B cell (primary cell): ENCODE results near the gene MED20. TPM values are rescaled to one million over a fixed set of nuclear protein-coding genes. Genes with fewer than 3 reads are reported as not detected.

ENCODE experiments used
- ATAC-seq: fragments of 200-7000 bp; cut with Tn5 transposase; one replicate; pipeline ENCODE4 v1.10.0; 2021; ENCODE audit warnings: low read depth, mild to moderate bottlenecking, moderate number of reproducible peaks, moderate library complexity
- CTCF ChIA-PET: fragments of 350-600 bp; sonication (Branson Sonifier 250); formaldehyde crosslinking; loops from one replicate; lab custom pipeline; 2021; ENCODE audit warnings: antibody characterized with exemption, inconsistent platforms; lab: Charles Lee
- POLR2A ChIA-PET: fragments of 350-600 bp; sonication (Branson Sonifier 250); formaldehyde crosslinking; loops from one replicate; lab custom pipeline; 2021; ENCODE audit warnings: antibody characterized with exemption; lab: Charles Lee
- DNase-seq: peaks from one replicate; pipeline ENCODE4 v3.0.0; 2013
- H2AFZ ChIP-seq: 2 replicates; pipeline ENCODE4 v1.6.1; 2012; ENCODE audit warnings: mild to moderate bottlenecking, low read depth, low read length; ENCODE audit not compliant: insufficient read depth, poor library complexity, severe bottlenecking
- H3K27ac ChIP-seq, 2 donors: 1 replicate in 1 of 2; 2 replicates in 1 of 2; pipeline ENCODE4 v1.5.1; 2012 to 2013; ENCODE audit warnings: low read length in 2 of 2, mild to moderate bottlenecking in 2 of 2, moderate library complexity in 1 of 2
- H3K27me3 ChIP-seq, 4 experiments: fragments of 200-600 bp in 1 of 4; sonication (generic) in 1 of 4; replicated peaks in 1 of 4; 1 replicate in 2 of 4; 2 replicates in 2 of 4; pipeline versions ENCODE4 v1.6.1 to v1.7.0; 2013 to 2016; ENCODE audit warnings: low read length in 3 of 4, mild to moderate bottlenecking in 2 of 4, mixed read lengths in 1 of 4, moderate library complexity in 1 of 4; ENCODE audit not compliant: insufficient read depth in 4 of 4, control insufficient read depth in 3 of 4; ENCODE audit errors: control extremely low read depth in 1 of 4
- H3K36me3 ChIP-seq, 2 experiments: replicated peaks in 1 of 2; 1 replicate in 1 of 2; 2 replicates in 1 of 2; pipeline versions ENCODE4 v1.6.1 to v1.7.1; 2013; ENCODE audit warnings: low read length in 1 of 2; ENCODE audit not compliant: insufficient read depth in 2 of 2, control insufficient read depth in 1 of 2; ENCODE audit errors: control extremely low read depth in 1 of 2, extremely low read depth in 1 of 2
- H3K4me1 ChIP-seq, 2 donors: fragments of 200-600 bp in 1 of 2; sonication (generic) in 1 of 2; 1 replicate in 1 of 2; 2 replicates in 1 of 2; pipeline versions ENCODE4 v1.5.1 to v1.6.1; 2013 to 2017; ENCODE audit warnings: low read length in 2 of 2; ENCODE audit not compliant: control insufficient read depth in 2 of 2, insufficient read depth in 2 of 2
- H3K4me2 ChIP-seq: replicated peaks from 2 replicates; pipeline ENCODE3; 2012; ENCODE audit warnings: mild to moderate bottlenecking, low read depth, low read length; ENCODE audit not compliant: poor library complexity, severe bottlenecking
- H3K4me3 ChIP-seq, 5 experiments: fragments of 200-600 bp in 1 of 5; sonication (generic) in 1 of 5; 1 replicate in 3 of 5; 2 replicates in 2 of 5; pipeline versions ENCODE4 v1.5.1 to v1.7.0; 2011 to 2016; ENCODE audit warnings: low read length in 4 of 5, mild to moderate bottlenecking in 4 of 5, low read depth in 2 of 5, control low read depth in 1 of 5, moderate library complexity in 1 of 5; ENCODE audit not compliant: insufficient read depth in 1 of 5; ENCODE audit errors: control extremely low read depth in 1 of 5, extremely low read depth in 1 of 5
- H3K79me2 ChIP-seq: fragments of 200-600 bp; sonication (generic); one replicate; pipeline ENCODE4 v1.6.0; 2016; ENCODE audit warnings: low read length; ENCODE audit not compliant: control insufficient read depth, insufficient read depth
- H3K9ac ChIP-seq: fragments of 200-600 bp; sonication (generic); 2 replicates; pipeline ENCODE4 v1.6.1; 2017; ENCODE audit warnings: mild to moderate bottlenecking, low read length, moderate library complexity
- H3K9me3 ChIP-seq, 3 donors: one replicate each; pipeline versions ENCODE4 v1.6.1 to v1.7.1; 2013; ENCODE audit warnings: low read length in 2 of 3; ENCODE audit not compliant: control insufficient read depth in 2 of 3, insufficient read depth in 1 of 3; ENCODE audit errors: control extremely low read depth in 1 of 3
- H4K20me1 ChIP-seq: 2 replicates; pipeline ENCODE4 v1.6.0; 2012; ENCODE audit warnings: mild to moderate bottlenecking, low read length; ENCODE audit not compliant: insufficient read depth, control insufficient read depth, poor library complexity, severe bottlenecking
- H3K27ac Mint-ChIP-seq: one replicate; pipeline ENCODE4 v1.8.0; 2021; ENCODE audit warnings: mixed read lengths
- H3K27me3 Mint-ChIP-seq: one replicate; pipeline ENCODE4 v1.8.0; 2021; ENCODE audit warnings: mixed read lengths
- H3K4me1 Mint-ChIP-seq: one replicate; pipeline ENCODE4 v1.8.0; 2021; ENCODE audit warnings: mixed read lengths
- H3K4me3 Mint-ChIP-seq: one replicate; pipeline ENCODE4 v1.8.0; 2021; ENCODE audit warnings: mixed read lengths
- H3K9me3 Mint-ChIP-seq: one replicate; pipeline ENCODE4 v1.8.0; 2022; ENCODE audit warnings: mixed read lengths; ENCODE audit not compliant: insufficient read depth
- CTCF ChIP-seq: fragments of 200-600 bp; IDR thresholded peaks from one replicate; pipeline ENCODE4 v1.8.0; 2022; ENCODE audit warnings: antibody characterized with exemption, mild to moderate bottlenecking
- EZH2 ChIP-seq: IDR thresholded peaks from 2 replicates; pipeline ENCODE4 v1.6.1; 2012; ENCODE audit warnings: borderline replicate concordance, low read depth, mild to moderate bottlenecking, moderate library complexity, low read length; ENCODE audit not compliant: insufficient read depth, poor library complexity, severe bottlenecking
- WGBS: methylation state at CpG from one replicate; pipeline ENCODE4 v1.1.5; 2013; ENCODE audit warnings: missing lambda C conversion rate; ENCODE audit not compliant: insufficient coverage; 5-methylcytosine and 5-hydroxymethylcytosine counted together
- intact Hi-C: fragments of 100-400 bp; cut with micrococcal nuclease; formaldehyde crosslinking; loops from one replicate; pipeline ENCODE4 v1.10.0; 2022
- polyA plus RNA-seq: library from polyadenylated mRNA; depleted of rRNA; stranded (reverse); fragments of >200 nt; gene quantifications from 2 replicates; pipeline ENCODE4 v1.2.3, GENCODE V29; 2012
- total RNA-seq, 2 donors: library from RNA; stranded (reverse); fragments of 120-200 nt in 1 of 2; gene quantifications; 1 replicate in 1 of 2; 2 replicates in 1 of 2; pipeline versions ENCODE4 v1.2.3 to v1.2.4, GENCODE V29; 2013 to 2022

MED20 gene
- total and polyA plus RNA-seq, 2 donors (not counting 1 experiment from before 2014, with no cell fraction given), result 4.6 to 18.2 TPM

DNA sequence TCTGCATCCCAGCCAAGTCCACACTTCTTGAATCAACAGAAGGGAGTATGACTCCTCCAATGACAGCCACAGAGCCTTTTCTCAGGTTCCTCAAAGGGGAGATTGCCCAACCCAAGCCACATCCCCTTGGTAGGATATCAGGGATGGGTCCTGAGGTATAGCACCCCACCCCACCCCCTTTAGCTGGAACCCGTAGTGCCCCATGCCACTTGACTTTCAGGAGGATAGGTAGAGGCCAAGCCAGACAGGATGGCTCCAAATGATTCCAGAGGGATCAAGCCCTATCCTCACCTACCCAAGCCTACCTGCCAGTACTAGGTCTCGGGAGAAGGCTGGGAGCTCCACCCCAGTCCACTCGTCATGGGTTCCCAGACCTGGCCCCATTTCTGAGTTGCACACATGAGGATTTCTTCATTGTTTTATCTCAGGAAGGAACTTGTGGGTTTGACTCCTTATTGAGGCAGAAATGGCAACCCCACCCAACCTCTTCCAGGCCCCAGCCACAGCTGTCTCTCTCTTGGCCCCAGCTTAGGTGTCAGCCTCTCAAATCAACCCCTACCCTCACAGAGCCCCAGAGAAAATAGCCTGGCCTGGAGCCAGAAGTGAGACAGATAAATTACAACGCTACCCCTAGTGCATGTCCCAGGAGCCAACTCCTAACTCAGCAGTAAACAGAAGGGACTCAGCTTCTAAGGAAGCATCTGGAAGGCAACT is 17.1 kb upstream of the MED20 start:
- H4K20me1 ChIP-seq, result peaks cover 92% of the 10 kb centered on the region
- H3K4me3 Mint-ChIP-seq, result peak overlapping the region; percentile 13
- H3K4me3 ChIP-seq, result peak overlapping the region in 1 of 5 experiments; percentile 9
- no peaks in the 10 kb centered on the region for H3K27me3 ChIP-seq
- no peak for TF ChIP-seq EZH2
- no peak for TF ChIP-seq CTCF
- no peaks in the 10 kb centered on the region for H3K9me3 Mint-ChIP-seq
- no peaks in the 10 kb centered on the region for H3K9me3 ChIP-seq
- H3K27me3 Mint-ChIP-seq, result no peaks in the 10 kb centered on the region
- CTCF ChIA-PET, result interaction anchor here (1.2 to 12.5 kb wide), 8 partner anchors 10 to 152 kb away, joined by 3 to 263 read pairs (median 6); partner anchors contain the start of genes BYSL, MED20 and TAF8
- peaks cover 71% of the 10 kb centered on the region for H3K4me1 Mint-ChIP-seq
- ATAC-seq (no peak), DNase-seq (no peak)
- H3K36me3 ChIP-seq, result peaks cover 0 to 34% of the 10 kb centered on the region in 2 experiments
- peaks cover 71 to 80% of the 10 kb centered on the region in 2 donors for H3K4me1 ChIP-seq
- intact Hi-C loops, result no loop called here
- peaks cover 76% of the 10 kb centered on the region for H3K79me2 ChIP-seq
- 13% methylated on average over 4 of the region's 4 CpGs for WGBS
- peak overlapping the region; percentile 87 for H3K27ac Mint-ChIP-seq
- no peak overlapping the region for H3K9ac ChIP-seq
- H2AFZ ChIP-seq, result no peak overlapping the region
- H3K4me2 ChIP-seq, result peak overlapping the region; percentile 97
- POLR2A ChIA-PET, result no interaction called here
- peak overlapping the region; percentile 37 to 67 for H3K27ac ChIP-seq

DNA sequence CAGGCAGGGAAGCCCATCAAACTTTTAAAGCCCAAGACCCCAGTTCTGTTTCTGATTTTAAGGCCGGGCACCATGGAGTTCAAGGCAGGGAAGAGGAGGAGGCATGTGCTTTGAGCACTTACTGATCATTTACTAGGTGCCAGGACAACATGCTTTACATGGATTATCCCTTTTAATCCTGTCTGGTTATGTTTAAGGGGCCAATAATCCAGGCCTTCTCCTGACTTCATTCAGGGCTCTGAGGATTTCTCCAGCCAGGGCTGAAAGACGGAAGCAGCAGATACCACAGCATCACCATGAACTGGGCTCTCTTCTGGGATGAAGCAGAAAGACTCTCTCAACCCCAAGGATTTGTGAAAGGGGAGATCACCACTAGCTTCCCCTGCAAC is 16.5 kb upstream of the MED20 start:
- CTCF ChIA-PET, result interaction anchor here (1.1 to 12.5 kb wide), 10 partner anchors 9 to 151 kb away, joined by 3 to 263 read pairs (median 14); partner anchors contain the start of genes BYSL, MED20 and TAF8
- H3K4me3 Mint-ChIP-seq, result no peak overlapping the region
- H3K4me2 ChIP-seq, result no peak overlapping the region

More for the DNA sequence above, 16.5 kb upstream of the MED20 start:
- Histone ChIP-seq H3K27ac (peak overlapping the region in 1 of 2 donors; percentile 67), H3K9me3 (no peaks in the 10 kb centered on the region), H3K4me3 (no peak overlapping the region), H3K27me3 (no peaks in the 10 kb centered on the region), H3K9ac (no peak overlapping the region), H2AFZ (no peak overlapping the region), H4K20me1 (peaks cover 87% of the 10 kb centered on the region), H3K36me3 (peaks cover 0 to 39% of the 10 kb centered on the region in 2 experiments), H3K79me2 (peaks cover 76% of the 10 kb centered on the region), H3K4me1 (peaks cover 70 to 79% of the 10 kb centered on the region in 2 donors)
- no peak for TF ChIP-seq EZH2
- no peaks in the 10 kb centered on the region for H3K27me3 Mint-ChIP-seq
- ATAC-seq (no peak), DNase-seq (no peak)
- POLR2A ChIA-PET, result interaction anchor here (1.1 kb wide), 1 partner anchor 103 kb away, joined by 3 read pairs; no protein-coding TSS in a partner anchor
- H3K27ac Mint-ChIP-seq, result peak overlapping the region; percentile 61
- intact Hi-C loops, result no loop called here
- H3K9me3 Mint-ChIP-seq, result no peaks in the 10 kb centered on the region
- 100% methylated on average over 2 of the region's 2 CpGs for WGBS
- H3K4me1 Mint-ChIP-seq, result peaks cover 70% of the 10 kb centered on the region
